ENCODE data around the gene ACBD4. TPM values are rescaled to one million over a fixed set of nuclear protein-coding genes. Genes with fewer than 3 reads are reported as not detected.
"Not testable (repeated sequence)": the region's sequence is repeated elsewhere in the genome, so short reads cannot be mapped to it uniquely, and the experiment has no call there.

Gene ACBD4
- total RNA-seq, 6 donors from 2014 or later: 9.7 to 68.1 (median 23.4) TPM

- Histone ChIP-seq H3K36me3 (peaks cover 0 to 42% (median 7%) of the 10 kb centered on the region in 4 donors), H3K4me1 (peaks cover 18 to 30% (median 23%) of the 10 kb centered on the region in 4 donors), H3K4me3 (no peak overlapping the region), H3K27me3 (no peaks in the 10 kb centered on the region), H3K27ac (no peak overlapping the region), H3K9me3 (no peaks in the 10 kb centered on the region)
- DNase-seq (no peak), ATAC-seq (ENCODE audit: low FRiP score in 2 of 2) (no peak)
- no peak for TF ChIP-seq POLR2A (IDR thresholded peaks at IDR 0.05)
- no peak for TF ChIP-seq POLR2AphosphoS5 (IDR thresholded peaks at IDR 0.05)
- no peak for TF ChIP-seq EP300 (IDR thresholded peaks at IDR 0.05)
- TF ChIP-seq, protein P1, sequence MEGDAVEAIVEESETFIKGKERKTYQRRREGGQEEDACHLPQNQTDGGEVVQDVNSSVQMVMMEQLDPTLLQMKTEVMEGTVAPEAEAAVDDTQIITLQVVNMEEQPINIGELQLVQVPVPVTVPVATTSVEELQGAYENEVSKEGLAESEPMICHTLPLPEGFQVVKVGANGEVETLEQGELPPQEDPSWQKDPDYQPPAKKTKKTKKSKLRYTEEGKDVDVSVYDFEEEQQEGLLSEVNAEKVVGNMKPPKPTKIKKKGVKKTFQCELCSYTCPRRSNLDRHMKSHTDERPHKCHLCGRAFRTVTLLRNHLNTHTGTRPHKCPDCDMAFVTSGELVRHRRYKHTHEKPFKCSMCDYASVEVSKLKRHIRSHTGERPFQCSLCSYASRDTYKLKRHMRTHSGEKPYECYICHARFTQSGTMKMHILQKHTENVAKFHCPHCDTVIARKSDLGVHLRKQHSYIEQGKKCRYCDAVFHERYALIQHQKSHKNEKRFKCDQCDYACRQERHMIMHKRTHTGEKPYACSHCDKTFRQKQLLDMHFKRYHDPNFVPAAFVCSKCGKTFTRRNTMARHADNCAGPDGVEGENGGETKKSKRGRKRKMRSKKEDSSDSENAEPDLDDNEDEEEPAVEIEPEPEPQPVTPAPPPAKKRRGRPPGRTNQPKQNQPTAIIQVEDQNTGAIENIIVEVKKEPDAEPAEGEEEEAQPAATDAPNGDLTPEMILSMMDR (IDR thresholded peaks at IDR 0.05): no peak
- WGBS, 2 donors: 88% methylated on average over 18 of the region's 22 CpGs; no CpG with 5 or more reads in 1 of the 2 donors
These were observed 14.9 kb upstream of the ACBD4 start for GRCh38 chr17:45120558-45120957.

DNA sequence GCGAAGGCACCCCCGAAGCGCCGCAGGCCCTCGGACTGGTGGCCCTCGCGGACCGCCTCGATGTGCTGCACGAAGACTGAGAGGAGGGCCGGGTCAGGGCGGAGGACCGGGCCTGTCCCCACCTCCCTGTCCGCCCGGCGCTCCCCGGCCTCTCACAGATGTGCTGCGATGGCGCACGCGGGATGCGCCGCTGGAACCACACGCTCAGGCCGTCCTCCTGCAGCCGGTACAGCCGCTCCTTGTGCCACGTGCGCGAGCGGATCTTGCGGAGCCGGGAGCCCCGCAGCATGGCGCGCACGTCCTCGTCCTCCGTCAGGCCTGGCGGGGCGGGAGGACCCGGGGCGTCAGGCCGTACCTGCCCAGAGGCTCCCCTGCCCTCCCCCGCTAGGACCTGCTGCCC lies 14.4 kb upstream of the ACBD4 start:
- WGBS, 2 donors: 68 to 78% methylated on average over 7 to 11 of the region's 45 CpGs
- DNase-seq (peak in 1 of 2 donors; percentile 84), ATAC-seq (ENCODE audit: low FRiP score in 2 of 2) (no peak)

GRCh38 chr17:45123076-45123770 lies 12.3 kb upstream of the ACBD4 start:
- peak overlapping the region in 2 of 4 donors; percentile 59 to 74 for H3K27ac ChIP-seq
- WGBS, 2 donors: 94 to 95% methylated on average over 6 of the region's 6 CpGs
- no peaks in the 10 kb centered on the region for H3K9me3 ChIP-seq
- peaks cover 32 to 47% (median 39%) of the 10 kb centered on the region in 4 donors for H3K4me1 ChIP-seq
- DNase-seq: no peak
- H3K36me3 ChIP-seq: peaks cover 0 to 29% (median 4%) of the 10 kb centered on the region in 4 donors
- TF ChIP-seq EP300 (IDR thresholded peaks at IDR 0.05) (no peak), POLR2AphosphoS5 (IDR thresholded peaks at IDR 0.05) (no peak), POLR2A (IDR thresholded peaks at IDR 0.05) (no peak)
- TF ChIP-seq, protein P1 (IDR thresholded peaks at IDR 0.05): no peak
- ATAC-seq (ENCODE audit: low FRiP score in 2 of 2): no peak
- no peaks in the 10 kb centered on the region for H3K27me3 ChIP-seq
- no peak overlapping the region for H3K4me3 ChIP-seq

More for the DNA sequence above, 14.4 kb upstream of the ACBD4 start:
- Histone ChIP-seq H3K27ac (no peak overlapping the region), H3K9me3 (no peaks in the 10 kb centered on the region), H3K27me3 (no peaks in the 10 kb centered on the region), H3K4me1 (peaks cover 18 to 30% (median 25%) of the 10 kb centered on the region in 4 donors), H3K36me3 (peaks cover 0 to 37% (median 7%) of the 10 kb centered on the region in 4 donors), H3K4me3 (no peak overlapping the region)
- TF ChIP-seq POLR2A (IDR thresholded peaks at IDR 0.05) (no peak), EP300 (IDR thresholded peaks at IDR 0.05) (no peak), POLR2AphosphoS5 (IDR thresholded peaks at IDR 0.05) (no peak)
- TF ChIP-seq, protein P1 (IDR thresholded peaks at IDR 0.05): no peak

GRCh38 chr17:45123930-45124796 lies 11.3 kb upstream of the ACBD4 start:
- peaks cover 41 to 56% (median 47%) of the 10 kb centered on the region in 4 donors for H3K4me1 ChIP-seq
- ATAC-seq (ENCODE audit: low FRiP score in 2 of 2): peak; percentile 74 to 88
- WGBS, 2 donors: 82% methylated on average over 8 to 9 of the region's 15 CpGs
- no peak overlapping the region for H3K4me3 ChIP-seq
- H3K36me3 ChIP-seq: peaks cover 0 to 20% (median 4%) of the 10 kb centered on the region in 4 donors
- peak in 1 of 2 donors; percentile 69 for DNase-seq
- TF ChIP-seq EP300 (IDR thresholded peaks at IDR 0.05) (no peak), POLR2AphosphoS5 (IDR thresholded peaks at IDR 0.05) (peak in 1 of 2 donors; percentile 42)
- TF ChIP-seq, protein P1 (IDR thresholded peaks at IDR 0.05): no peak
- H3K27ac ChIP-seq: peak overlapping the region; percentile 40 to 74 (median 62)
- H3K27me3 ChIP-seq: no peaks in the 10 kb centered on the region
- H3K9me3 ChIP-seq: no peaks in the 10 kb centered on the region

- ATAC-seq (ENCODE audit: low FRiP score in 2 of 2); DNase-seq; H3K9me3 ChIP-seq; H3K4me3 ChIP-seq; H3K27me3 ChIP-seq: not testable (repeated sequence)
- Histone ChIP-seq H3K27ac (peak overlapping the region; percentile 40 to 74 (median 62)), H3K4me1 (peaks cover 47 to 59% (median 51%) of the 10 kb centered on the region in 4 donors), H3K36me3 (peaks cover 0 to 14% (median 3%) of the 10 kb centered on the region in 4 donors)
- 71 to 79% methylated on average over 5 of the region's 5 CpGs for WGBS, 2 donors
These were observed 10.7 kb upstream of the ACBD4 start for GRCh38 chr17:45124797-45125122.

All from upper lobe of left lung (tissue), 6 donors.